HG03060 (cell line): ENCODE results near the gene PIK3CG.
"Not testable (repeated sequence)": the region's sequence is repeated elsewhere in the genome, so short reads cannot be mapped to it uniquely, and the experiment has no call there.

Experiments
- ATAC-seq: cut with Tn5 transposase; IDR thresholded peaks from one replicate; pipeline ENCODE4 v1.9.1; 2021; ENCODE audit warnings: low read depth, moderate number of reproducible peaks; ENCODE audit not compliant: unreplicated experiment

Gene PIK3CG

DNA sequence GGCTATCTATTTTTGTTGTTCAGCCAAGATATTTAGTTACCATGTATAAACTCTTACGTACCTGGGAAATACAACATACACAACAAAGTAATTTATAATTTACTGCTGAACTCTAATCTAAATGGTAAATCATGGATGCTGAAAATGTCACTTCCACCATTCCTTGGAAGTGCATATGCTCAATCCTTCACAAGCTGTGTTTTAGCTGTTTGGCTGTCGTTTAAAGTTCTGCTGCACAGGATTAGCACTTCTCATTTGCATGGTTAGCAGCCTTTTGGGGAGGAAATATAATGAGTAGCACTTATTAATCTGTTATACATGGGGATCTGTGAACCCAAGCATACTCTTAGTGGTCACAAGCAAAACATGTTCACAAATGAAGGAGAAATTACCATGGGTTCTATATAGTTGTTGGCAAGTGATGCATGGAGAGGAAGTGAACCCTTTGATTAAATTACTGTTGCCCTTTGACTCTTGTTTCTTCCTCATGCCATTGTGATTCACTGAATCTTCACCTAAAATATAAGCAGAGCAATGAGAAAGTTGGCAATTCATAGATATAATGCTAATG lies 18.5 kb downstream of the PIK3CG start:
- ATAC-seq, result no peak

DNA sequence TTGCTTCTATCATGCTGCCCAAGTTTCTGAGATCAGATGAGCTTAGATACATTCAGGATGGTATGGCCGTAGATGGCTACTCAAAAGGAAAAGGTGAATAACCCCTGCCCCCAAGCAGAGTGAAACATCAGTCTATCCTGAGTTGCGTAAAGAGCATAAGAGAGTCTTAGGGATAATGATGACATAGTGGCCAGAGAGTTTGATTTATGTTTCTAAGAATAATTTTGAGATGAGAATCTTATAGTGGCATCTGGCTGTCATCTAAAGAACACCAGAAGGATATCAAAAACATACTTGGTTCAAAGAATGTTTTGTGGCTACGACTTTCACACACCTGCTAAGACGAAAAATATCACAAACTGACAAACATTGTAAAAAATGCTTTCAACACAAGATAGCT lies 20.6 kb downstream of the PIK3CG start:
- no peak for ATAC-seq

DNA sequence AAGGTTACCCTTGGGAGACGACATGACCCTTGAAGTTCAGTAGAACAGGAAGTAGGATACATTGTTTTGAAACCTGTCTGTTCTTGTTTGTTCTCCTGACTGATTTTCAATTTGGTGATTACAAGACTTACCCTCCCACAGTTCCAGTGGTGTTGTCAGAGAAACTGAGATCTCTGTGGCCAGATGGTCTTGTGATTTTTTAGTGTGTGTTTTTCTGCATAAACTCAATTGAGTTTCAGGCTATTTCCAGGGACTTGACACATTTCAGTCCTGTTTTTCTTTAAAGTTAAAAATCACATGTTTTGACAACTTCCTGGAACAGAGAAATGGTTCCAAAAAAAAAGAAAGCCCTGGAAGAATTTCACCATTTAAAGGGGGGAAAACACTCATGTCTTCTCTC lies 22.3 kb downstream of the PIK3CG start:
- no peak for ATAC-seq

DNA sequence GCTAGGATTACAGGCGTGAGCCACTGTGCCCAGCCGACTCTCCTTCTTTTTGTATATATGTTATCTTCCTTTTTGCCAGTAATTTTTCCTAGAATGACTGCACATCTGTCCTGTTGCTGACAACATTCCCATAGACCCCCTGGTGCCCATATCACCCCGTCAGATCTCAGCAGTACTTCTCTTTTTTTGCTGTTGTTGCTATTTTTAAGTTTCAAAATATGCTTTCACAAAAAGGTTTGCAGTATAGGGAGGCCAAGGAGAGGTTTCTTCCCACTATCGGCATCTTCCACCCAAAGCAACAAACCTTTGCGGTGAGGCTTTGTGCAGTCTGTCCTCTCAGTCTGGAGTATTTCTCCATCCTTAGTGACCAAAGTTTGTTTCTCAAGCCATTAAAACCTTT lies 23.1 kb downstream of the PIK3CG start:
- no peak for ATAC-seq

DNA sequence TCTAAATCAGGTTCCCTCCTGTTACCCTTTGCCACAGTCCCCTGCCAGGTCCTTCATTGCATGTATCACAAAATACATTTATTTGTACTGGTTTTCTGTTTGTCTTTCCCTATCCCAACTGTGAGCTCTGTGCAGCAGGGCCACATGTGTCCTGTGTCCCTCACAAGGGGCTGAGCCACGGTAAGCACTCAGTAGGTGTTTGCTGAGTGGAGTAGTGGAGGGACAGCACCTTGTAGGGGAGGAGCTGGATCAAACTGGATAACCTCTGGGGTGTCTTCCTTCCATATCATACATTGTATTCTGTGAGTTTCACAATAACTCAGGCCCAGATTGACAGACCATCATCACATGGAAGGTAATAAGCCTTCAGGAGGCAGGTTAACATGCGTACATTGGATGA lies 25.9 kb downstream of the PIK3CG start:
- ATAC-seq, result no peak

DNA sequence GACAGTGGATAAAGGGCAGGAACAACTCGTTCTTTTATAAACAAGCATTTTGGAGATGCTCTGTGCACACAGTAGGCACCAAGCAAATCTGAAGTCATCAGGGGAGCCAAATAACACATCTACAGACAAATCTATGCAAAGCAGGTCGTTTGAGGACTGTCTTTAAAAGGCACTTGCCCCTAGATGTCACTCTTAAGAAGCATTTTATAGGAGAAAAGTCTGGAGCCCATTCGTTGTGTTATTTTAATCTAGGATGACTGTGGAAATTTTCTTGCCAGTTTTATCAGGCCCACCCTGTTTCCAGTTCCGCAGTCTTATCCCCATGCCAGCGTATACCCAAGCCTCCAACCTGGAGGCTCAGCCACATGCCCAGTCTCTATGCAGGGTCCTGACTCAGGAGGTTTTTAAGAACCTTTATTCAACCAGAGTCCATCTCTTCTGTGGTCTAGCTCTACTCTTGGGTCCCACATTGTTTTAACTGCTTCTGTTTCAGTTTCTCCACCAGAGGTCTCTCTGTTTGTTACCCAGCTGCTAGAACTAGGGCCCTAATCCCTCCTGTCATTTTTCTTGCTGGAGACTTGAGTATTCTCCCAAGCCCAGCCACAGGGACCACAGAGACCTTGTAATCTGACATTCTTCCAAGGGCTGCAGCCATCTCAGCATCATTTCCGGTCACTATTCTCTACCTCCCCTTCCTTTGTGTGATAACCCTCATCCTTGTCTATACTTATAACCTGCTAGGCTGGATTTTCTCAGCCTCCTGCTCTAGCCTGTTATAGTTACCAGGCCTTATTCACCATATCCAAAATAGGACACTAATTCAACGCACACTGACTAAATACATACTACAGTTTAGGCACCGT lies 26.7 kb downstream of the PIK3CG start:
- ATAC-seq, result no peak

DNA sequence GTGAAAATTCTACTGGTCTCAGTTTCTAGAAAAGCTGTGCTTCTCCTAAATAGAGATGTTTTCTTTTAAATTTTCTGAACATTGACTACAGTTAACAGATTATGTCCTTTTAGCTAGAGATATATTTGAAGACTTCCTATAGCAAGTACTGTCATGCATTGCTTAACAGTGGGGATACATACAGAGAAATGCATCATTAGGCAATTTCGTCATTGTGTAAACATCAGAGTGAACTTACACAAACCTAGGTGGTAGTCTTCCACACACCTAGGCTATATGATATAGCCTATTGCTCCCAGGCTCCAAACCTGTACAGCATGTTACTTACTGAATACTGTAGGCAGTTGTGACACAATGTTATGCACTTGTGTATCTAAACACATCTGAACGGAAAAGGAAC lies 28.5 kb downstream of the PIK3CG start:
- no peak for ATAC-seq

DNA sequence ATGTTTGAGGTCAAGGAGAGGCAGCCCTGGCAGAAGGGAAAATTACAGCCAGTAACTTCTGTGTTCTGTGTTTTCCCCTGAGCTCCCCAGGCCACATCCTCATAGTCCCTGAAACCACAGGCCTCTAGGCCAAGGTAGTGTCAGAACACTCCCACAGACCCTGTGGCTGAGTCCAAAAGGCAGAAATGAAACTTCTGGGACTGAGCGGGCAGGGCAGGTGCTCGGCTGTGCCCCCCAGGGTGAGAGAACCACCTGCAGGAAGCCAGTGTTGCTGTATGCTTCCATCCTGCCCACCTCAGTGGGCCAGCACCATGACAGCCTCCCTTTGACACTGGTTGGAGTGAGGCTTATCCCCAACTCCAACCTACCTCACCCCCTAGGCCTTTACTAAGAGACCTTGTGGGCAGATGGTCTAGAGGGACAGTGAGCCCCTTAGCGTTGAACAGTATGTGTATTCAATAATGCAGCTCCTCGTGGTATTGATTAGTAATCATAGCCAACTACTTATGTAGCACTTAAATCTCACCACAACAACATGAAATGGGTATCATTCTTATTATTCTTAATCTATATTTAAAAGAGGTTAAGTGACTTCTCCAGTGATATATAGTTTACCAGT lies 30.3 kb downstream of the PIK3CG start:
- peak; percentile 85 for ATAC-seq

DNA sequence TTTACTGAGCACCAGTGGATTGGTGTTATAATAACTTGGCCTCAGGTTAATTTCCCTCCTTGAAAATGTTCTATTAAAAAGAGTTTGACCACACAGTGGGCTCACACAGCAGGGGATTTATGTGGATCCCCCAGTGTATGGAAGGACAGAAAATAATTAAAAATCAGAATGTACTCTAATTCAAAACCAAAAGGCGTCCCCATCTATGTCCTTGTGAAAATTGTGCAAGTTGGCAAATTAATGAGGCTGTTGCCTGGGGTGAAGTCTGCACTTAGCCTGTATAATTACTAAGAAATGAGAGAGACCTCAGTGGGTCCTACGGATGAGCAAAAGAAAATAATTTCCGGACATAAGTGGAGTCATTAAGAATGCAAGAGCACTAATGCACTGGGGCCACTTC lies 31.1 kb downstream of the PIK3CG start:
- ATAC-seq, result no peak

DNA sequence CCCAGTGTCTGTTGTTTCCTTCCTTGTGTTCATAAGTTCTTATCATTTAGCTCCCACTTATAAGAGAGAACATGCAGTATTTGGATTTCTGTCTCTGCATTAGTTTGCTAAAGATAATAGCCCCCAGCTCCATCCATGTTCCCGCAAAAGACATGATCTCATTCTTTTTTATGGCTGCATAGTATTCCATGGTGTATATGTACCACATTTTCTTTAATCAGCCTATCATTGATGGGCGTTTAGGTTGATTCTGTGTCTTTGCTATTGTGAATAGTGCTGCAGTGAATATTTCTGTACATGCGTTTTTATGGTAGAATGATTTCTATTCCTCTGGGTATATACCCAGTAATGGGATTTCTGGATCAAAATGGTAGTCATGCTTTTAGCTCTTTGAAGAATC lies 32.5 kb downstream of the PIK3CG start:
- not testable (repeated sequence) for ATAC-seq

DNA sequence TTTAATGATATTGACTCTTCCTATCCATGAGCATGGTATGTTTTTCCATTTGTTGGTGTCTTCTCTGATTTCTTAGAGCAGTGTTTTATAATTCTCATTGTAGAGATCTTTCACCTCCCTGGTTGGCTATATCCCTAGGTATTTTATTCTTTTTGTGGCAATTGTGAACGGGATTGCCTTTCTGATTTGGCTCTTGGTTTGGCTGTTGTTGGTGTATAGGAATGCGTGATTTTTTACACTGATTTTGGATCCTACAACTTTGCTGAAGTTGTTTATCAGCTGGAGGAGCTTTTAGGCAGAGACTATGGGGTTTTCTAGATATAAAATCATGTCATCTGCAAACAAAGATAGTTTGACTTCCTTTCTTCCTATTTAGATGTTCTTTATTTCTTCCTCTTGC lies 33.9 kb downstream of the PIK3CG start:
- not testable (repeated sequence) for ATAC-seq

DNA sequence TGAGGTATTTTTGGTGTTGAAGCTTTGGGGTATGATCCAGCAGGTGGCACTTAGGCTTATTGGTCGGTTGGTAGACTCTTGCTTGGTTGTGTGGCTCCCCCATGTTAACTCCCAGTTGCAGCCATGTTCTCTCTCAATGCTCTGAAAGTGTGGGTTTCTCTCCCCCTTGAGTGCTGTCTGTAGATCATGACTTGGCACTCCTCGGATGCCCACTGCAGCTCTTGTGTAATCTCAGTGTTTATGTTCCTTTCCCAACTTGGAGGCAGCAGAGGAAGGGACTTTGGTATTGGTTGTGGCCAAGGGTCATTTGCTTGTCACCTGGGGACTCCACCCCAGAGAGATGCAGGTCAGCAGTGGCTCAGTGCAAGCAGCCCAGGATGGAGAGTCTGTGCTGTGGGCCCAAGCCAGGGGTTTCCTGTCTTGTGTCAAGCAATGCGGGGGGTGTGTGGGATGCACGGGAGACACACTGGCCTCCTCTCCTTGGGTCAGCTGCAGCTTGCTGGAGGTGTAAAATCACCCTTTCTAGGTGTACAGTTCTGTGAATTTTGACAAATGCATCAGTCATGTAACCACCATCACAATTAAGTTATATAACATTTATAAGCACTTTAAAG lies 36.9 kb downstream of the PIK3CG start:
- no peak for ATAC-seq

DNA sequence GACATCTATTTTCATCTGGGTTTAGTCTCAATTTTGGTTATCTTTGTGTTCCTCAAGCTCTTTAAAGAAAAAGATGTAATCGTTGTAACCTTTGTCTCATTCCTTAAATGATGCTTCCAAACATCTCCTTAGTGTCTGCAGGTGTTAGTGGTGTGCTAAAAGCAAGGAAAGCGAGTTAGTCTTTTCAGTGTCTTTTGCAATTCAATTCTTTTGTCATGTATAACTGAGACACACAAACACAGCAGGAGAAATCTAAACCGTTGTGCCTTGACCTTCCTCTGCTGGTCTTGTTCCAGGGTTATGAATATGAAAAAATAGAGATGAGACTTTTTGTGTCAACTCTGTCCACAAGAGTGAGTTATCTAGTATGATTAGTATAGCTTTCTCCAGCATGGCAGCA lies 40.7 kb downstream of the PIK3CG start:
- ATAC-seq, result no peak

DNA sequence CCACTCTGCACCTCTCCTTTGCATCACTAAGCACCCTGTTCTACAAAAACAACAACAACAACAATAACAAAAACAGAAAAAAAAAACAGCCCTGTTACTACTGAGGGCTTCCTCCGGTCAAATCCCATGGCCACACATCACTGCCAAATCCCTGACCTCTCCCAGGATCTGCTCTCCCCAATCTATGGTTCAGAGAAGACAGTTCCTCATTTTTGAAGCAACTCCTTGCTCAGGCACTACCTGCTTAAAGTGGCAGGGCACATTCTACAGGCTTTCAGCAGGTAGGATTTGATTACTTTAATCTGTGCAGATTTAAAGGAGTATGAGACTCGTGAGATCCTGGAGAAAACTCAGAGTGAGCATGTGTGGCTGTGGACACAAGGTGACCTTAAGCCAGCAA lies 46.9 kb downstream of the PIK3CG start:
- no peak for ATAC-seq

DNA sequence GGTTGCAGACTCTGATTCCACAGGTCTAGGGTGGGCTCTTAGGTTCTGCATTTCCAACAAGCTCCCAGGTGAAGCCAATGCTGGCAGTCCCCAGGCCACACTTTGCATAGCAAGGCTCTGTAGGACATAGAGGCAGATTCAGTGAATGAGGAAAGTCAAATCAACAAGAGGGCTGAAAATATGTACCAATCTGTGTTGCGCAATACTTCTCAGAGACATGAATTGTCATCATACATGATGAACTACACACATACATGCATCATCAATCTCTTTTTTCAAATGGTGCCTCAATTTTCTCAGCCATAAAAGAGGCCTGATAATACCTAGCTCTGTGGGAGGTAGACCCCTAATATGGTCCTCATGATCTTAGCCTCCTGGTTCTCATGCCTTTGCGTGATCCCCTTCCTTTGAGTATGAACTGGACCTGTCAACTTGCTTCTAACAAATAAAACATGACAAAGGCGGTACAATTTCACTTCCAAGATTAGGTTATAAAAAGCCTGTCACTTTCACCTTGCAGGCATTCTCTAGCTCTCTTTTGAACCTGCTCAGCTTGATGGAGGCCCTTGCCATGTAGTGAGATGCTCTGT lies 49.0 kb downstream of the PIK3CG start:
- no peak for ATAC-seq

DNA sequence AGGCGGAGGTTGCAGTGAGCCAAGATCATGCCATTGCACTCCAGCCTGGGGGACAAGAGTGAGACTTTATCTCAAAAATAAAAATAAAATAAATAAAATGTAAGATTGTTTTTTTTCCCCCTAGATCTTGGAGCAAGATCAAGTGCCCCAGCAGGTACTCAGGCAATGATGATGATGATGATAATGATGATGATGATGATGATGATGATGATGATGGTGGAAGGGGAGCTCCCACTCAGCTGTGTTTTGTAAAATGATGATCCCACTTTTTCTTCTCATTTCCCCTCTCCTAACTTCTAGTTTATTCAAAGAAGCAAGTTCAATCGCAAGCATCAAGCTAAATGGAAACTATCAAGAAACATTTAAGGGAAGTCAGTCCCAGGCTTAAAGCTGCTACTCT lies 50.3 kb downstream of the PIK3CG start:
- ATAC-seq, result no peak

DNA sequence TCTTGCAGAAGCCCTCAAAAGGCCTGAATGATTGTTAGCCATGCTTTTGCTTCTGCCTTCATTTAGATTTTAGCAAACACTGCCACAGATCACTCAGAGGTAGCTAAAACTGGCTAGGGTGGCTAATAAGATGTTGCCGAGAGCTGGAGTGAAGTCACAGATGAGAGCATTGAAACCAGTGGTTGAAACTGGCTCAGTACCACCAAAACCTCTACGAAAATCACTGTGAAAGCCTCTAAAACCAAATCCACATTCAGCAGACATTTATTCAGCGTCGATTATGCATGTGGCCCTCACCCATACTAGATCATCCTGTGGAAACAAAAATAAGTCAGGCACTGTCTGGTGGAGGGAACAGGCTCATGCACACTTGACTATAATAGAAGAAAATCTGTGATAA lies 50.8 kb downstream of the PIK3CG start:
- peak; percentile 89 for ATAC-seq

DNA sequence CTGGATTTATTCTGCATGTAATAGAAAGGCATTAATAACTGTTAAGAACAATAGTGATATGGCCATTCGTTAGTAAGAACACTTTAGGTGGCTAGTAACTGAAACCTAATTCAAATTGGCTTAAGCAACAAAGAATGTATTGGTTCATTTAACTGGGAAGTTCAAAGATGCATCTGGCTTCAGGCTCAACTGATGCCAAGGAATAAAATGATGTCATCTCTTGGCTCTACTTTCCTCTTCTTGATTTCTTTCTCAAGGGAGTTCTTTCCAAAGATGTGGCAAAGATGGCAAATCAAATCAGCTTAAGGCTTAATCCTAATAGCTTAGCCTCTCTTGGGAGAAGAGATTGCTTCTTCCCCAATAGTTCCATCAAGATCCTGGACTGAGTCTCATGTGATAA lies 51.6 kb downstream of the PIK3CG start:
- ATAC-seq, result no peak

DNA sequence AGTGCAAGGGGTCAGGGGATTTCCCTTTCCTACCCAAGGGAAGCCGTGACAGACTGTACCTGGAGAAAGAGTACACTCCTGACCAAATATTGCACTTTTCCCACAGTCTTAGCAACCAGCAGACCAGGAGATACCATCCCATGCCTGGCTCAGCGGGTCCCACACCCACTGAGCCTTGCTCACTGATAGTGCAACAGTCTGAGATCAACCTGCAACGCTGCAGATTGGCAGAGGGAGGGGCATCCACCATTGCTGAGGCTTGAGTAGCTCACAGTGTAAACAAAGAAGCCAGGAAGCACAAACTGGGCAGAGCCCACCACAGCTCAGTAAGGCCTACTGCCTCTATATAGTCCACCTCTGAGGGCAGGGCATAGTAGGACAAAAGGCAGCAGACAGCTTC lies 53.9 kb downstream of the PIK3CG start:
- no peak for ATAC-seq

DNA sequence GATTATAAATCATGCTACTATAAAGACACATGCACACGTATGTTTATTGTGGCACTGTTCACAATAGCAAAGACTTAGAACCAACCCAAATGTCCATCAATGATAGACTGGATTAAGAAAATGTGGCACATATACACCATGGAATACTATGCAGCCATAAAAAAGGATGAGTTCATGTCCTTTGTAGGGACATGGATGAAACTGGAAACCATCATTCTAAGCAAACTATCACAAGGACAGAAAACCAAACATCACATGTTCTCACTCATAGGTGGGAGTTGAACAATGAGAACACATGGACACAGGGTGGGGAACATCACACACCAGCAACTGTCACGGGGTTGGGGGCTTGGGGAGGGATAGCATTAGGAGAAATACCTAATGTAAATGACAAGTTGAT lies 59.4 kb downstream of the PIK3CG start:
- ATAC-seq, result not testable (repeated sequence)

DNA sequence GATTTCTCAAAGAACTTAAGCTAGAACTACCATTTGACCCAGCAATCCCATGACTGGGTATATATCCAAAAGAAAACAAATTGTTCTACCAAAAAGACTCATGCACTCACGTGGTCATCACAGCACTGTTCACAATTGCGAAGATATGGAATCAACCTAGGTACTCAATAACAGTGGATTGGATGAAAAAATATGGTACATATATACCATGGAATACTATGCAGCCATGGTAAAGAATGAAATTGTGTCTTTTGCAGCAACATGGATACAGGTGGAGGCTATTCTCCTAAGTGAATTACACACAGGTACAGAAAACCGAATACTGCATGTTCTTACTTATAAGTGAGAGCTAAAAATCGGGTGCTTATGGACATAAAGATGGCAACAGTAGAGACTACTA lies 61.8 kb downstream of the PIK3CG start:
- ATAC-seq, result no peak
